Type B pancreatic cell (in vitro differentiated cells): ENCODE measurements around the gene ZDBF2. TPM values are rescaled to one million over a fixed set of nuclear protein-coding genes. Genes with fewer than 3 reads are reported as not detected.

Experiments
- DNase-seq: peaks from one replicate; pipeline ENCODE4 v3.0.0; 2021; ENCODE audit warnings: mixed read lengths; ENCODE audit not compliant: unreplicated experiment; ENCODE audit errors: extremely low spot score
- H3K27ac Mint-ChIP-seq: 2 replicates; pipeline ENCODE4 v1.8.0; 2021; ENCODE audit warnings: mild to moderate bottlenecking, mixed read lengths
- H3K27me3 Mint-ChIP-seq: 2 replicates; pipeline ENCODE4 v1.8.0; 2021; ENCODE audit warnings: mixed read lengths
- H3K36me3 Mint-ChIP-seq: 2 replicates; pipeline ENCODE4 v1.8.0; 2021; ENCODE audit warnings: mixed read lengths
- H3K4me1 Mint-ChIP-seq: one replicate; pipeline ENCODE4 v1.8.0; 2021; ENCODE audit warnings: mixed read lengths; ENCODE audit not compliant: unreplicated experiment
- H3K4me3 Mint-ChIP-seq: 2 replicates; pipeline ENCODE4 v1.8.0; 2021; ENCODE audit warnings: mild to moderate bottlenecking, mixed read lengths
- H3K9me3 Mint-ChIP-seq: 2 replicates; pipeline ENCODE4 v1.8.0; 2021; ENCODE audit warnings: mixed read lengths
- CTCF ChIP-seq: fragments of 200-600 bp; sonication (generic); conservative IDR thresholded peaks from 2 replicates; pipeline ENCODE4 v1.5.0; 2021; ENCODE audit warnings: antibody characterized with exemption, mild to moderate bottlenecking
- total RNA-seq: library from RNA; stranded (reverse); gene quantifications from 2 replicates; pipeline ENCODE4 v1.2.1, GENCODE V29; 2021; ENCODE audit warnings: low replicate concordance

Gene ZDBF2
- total RNA-seq, 1 donor from 2014 or later, result 35.1 TPM

- H3K9me3 Mint-ChIP-seq, result no peaks in the 10 kb centered on the region
- no peak for TF ChIP-seq CTCF
- H3K36me3 Mint-ChIP-seq, result peaks cover 4% of the 10 kb centered on the region
These were observed 48.6 kb downstream of the ZDBF2 start for GRCh38 chr2:206323033-206323432.

GRCh38 chr2:206323486-206323885 is 49.0 kb downstream of the ZDBF2 start:
- H3K9me3 Mint-ChIP-seq, result no peaks in the 10 kb centered on the region
- no peak overlapping the region for H3K27ac Mint-ChIP-seq
- H3K36me3 Mint-ChIP-seq, result peaks cover 4% of the 10 kb centered on the region

More at GRCh38 chr2:206323033-206323432, 48.6 kb downstream of the ZDBF2 start:
- H3K4me1 Mint-ChIP-seq, result no peaks in the 10 kb centered on the region
- no peak for DNase-seq
- H3K27me3 Mint-ChIP-seq, result no peaks in the 10 kb centered on the region
- H3K4me3 Mint-ChIP-seq, result no peak overlapping the region
- no peak overlapping the region for H3K27ac Mint-ChIP-seq

GRCh38 chr2:206324869-206325268 is 50.4 kb downstream of the ZDBF2 start:
- Mint-ChIP-seq H3K27ac (no peak overlapping the region), H3K4me1 (no peaks in the 10 kb centered on the region), H3K9me3 (no peaks in the 10 kb centered on the region), H3K36me3 (no peaks in the 10 kb centered on the region), H3K27me3 (no peaks in the 10 kb centered on the region), H3K4me3 (no peak overlapping the region)
- TF ChIP-seq CTCF, result no peak
- DNase-seq, result no peak

More at GRCh38 chr2:206323486-206323885, 49.0 kb downstream of the ZDBF2 start:
- no peak for TF ChIP-seq CTCF
- no peaks in the 10 kb centered on the region for H3K27me3 Mint-ChIP-seq
- H3K4me3 Mint-ChIP-seq, result no peak overlapping the region
- DNase-seq, result no peak
- H3K4me1 Mint-ChIP-seq, result no peaks in the 10 kb centered on the region

GRCh38 chr2:206328974-206329373 is 54.5 kb downstream of the ZDBF2 start:
- no peak for TF ChIP-seq CTCF
- Mint-ChIP-seq H3K27ac (no peak overlapping the region), H3K9me3 (no peaks in the 10 kb centered on the region), H3K4me1 (no peaks in the 10 kb centered on the region), H3K27me3 (no peaks in the 10 kb centered on the region), H3K4me3 (no peak overlapping the region), H3K36me3 (no peaks in the 10 kb centered on the region)
- no peak for DNase-seq

- Mint-ChIP-seq H3K4me1 (no peaks in the 10 kb centered on the region), H3K27ac (no peak overlapping the region), H3K27me3 (no peaks in the 10 kb centered on the region), H3K4me3 (no peak overlapping the region), H3K36me3 (no peaks in the 10 kb centered on the region), H3K9me3 (no peaks in the 10 kb centered on the region)
- TF ChIP-seq CTCF, result no peak
- DNase-seq, result no peak
These were observed 62.4 kb downstream of the ZDBF2 start for GRCh38 chr2:206336861-206337260.

- Mint-ChIP-seq H3K27me3 (no peaks in the 10 kb centered on the region), H3K9me3 (no peaks in the 10 kb centered on the region), H3K4me1 (no peaks in the 10 kb centered on the region), H3K36me3 (no peaks in the 10 kb centered on the region), H3K27ac (no peak overlapping the region), H3K4me3 (no peak overlapping the region)
- TF ChIP-seq CTCF, result no peak
- DNase-seq, result no peak
These were observed 63.5 kb downstream of the ZDBF2 start for GRCh38 chr2:206337956-206338355.
